BJ (cell line): ENCODE measurements around the gene CATSPER3. TPM values are rescaled to one million over a fixed set of nuclear protein-coding genes. Genes with fewer than 3 reads are reported as not detected.
"Not testable (repeated sequence)": the region's sequence is repeated elsewhere in the genome, so short reads cannot be mapped to it uniquely, and the experiment has no call there.

Source experiments
- CTCF ChIA-PET: fragments of 350-600 bp; formaldehyde crosslinking; extraction: SDS; loops from one replicate; lab custom pipeline; 2021; ENCODE audit warnings: antibody characterized with exemption, inconsistent platforms; lab: Yijun Ruan, JAX
- POLR2A ChIA-PET: fragments of 300-600 bp; sonication (Branson Sonifier 250); formaldehyde crosslinking; extraction: SDS; loops from one replicate; lab custom pipeline; 2021; ENCODE audit warnings: antibody characterized with exemption; lab: Charles Lee
- DNase-seq: peaks from one replicate; pipeline ENCODE4 v3.0.0-alpha.2; 2011; ENCODE audit warnings: low read depth
- H3K27me3 ChIP-seq: 2 replicates; pipeline ENCODE4 v1.6.0; 2011; ENCODE audit warnings: low read length; ENCODE audit not compliant: control insufficient read depth, insufficient read depth
- H3K36me3 ChIP-seq: 2 replicates; pipeline ENCODE4 v1.5.1; 2011; ENCODE audit warnings: low read length; ENCODE audit not compliant: control insufficient read depth, insufficient read depth
- H3K4me3 ChIP-seq: 2 replicates; pipeline ENCODE4 v1.5.1; 2011; ENCODE audit warnings: low read depth, mild to moderate bottlenecking, control low read depth, low read length
- polyA plus RNA-seq: library from polyadenylated mRNA; depleted of rRNA; stranded (reverse); fragments of >200 nt; gene quantifications from 2 replicates; pipeline ENCODE4 v1.2.3, GENCODE V29; 2011
- TF ChIP-seq, protein P1 (sequence below): IDR thresholded peaks from 2 replicates; pipeline ENCODE4 v1.5.1; 2011; ENCODE audit warnings: low read depth, mild to moderate bottlenecking, control low read depth, inconsistent platforms, low read length, moderate library complexity; ENCODE audit not compliant: insufficient read depth

The CATSPER3 gene
- polyA plus RNA-seq, 1 experiment, result 0.43 TPM

DNA sequence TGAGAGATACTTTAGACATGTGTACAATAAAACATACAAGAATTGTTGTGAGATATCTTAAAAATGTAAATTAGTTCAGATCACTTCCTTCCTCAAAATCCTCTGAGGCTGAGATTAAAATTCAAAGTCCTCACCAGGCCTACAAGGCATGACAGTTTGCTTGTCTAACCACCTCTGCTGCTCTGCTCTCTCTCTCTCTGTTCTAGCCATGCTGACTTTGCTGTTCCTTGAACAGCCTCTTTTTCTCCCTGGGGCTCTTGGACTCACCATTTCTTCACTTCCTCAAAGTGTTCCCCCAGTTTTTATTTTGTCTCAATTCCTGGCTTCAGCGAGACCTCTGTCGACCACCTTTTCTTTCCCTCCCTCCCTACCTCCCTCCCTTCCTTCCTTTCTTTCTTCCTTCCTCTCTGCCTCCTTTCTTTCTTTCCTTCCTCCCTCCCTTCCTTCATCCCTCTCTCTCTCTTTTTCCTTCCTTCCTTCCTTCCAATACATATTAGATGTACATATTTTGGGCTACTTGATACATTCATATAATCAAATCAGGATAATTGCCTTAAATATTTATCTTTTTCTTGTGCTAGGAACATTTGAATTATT, 27.0 kb downstream of the CATSPER3 start:
- H3K27me3 ChIP-seq, result no peaks in the 10 kb centered on the region
- no peaks in the 10 kb centered on the region for H3K36me3 ChIP-seq
- DNase-seq, result no peak
- CTCF ChIA-PET, result interaction anchor here (1.0 kb wide), 1 partner anchor 16 kb away, joined by 3 read pairs; no protein-coding TSS in a partner anchor
- TF ChIP-seq, protein P1, sequence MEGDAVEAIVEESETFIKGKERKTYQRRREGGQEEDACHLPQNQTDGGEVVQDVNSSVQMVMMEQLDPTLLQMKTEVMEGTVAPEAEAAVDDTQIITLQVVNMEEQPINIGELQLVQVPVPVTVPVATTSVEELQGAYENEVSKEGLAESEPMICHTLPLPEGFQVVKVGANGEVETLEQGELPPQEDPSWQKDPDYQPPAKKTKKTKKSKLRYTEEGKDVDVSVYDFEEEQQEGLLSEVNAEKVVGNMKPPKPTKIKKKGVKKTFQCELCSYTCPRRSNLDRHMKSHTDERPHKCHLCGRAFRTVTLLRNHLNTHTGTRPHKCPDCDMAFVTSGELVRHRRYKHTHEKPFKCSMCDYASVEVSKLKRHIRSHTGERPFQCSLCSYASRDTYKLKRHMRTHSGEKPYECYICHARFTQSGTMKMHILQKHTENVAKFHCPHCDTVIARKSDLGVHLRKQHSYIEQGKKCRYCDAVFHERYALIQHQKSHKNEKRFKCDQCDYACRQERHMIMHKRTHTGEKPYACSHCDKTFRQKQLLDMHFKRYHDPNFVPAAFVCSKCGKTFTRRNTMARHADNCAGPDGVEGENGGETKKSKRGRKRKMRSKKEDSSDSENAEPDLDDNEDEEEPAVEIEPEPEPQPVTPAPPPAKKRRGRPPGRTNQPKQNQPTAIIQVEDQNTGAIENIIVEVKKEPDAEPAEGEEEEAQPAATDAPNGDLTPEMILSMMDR, result no peak
- H3K4me3 ChIP-seq, result no peak overlapping the region
- POLR2A ChIA-PET, result no interaction called here

DNA sequence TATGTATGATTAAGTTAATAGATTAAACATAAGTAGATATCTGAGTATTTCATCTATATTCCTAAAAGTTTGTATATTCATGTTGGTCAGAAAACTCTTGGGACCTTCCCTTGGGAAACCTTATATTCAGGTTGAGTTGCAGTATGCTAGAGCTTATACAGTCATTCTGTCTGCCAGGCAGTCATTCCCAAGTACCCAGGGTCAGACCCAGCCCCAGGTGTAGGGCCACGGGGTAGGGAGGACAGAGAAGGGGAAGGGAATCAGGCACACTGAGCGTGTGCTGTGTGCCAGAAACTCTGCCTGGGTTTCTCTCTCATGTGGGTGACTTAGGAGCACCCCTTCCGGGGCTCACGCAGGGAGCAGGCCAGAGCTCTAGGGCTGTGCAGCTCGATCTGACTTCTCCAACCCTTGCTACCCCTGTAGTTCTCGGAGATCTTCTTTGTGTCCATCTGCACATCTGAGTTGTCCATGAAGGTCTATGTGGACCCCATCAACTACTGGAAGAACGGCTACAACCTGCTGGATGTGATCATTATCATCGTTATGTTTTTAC, 28.2 kb downstream of the CATSPER3 start:
- Histone ChIP-seq H3K4me3 (no peak overlapping the region), H3K27me3 (no peaks in the 10 kb centered on the region), H3K36me3 (no peaks in the 10 kb centered on the region)
- ChIA-PET POLR2A (no interaction called here), CTCF (interaction anchor here (0.8 to 1.0 kb wide), 2 partner anchors 12 to 15 kb away, joined by 3 read pairs; no protein-coding TSS in a partner anchor)
- TF ChIP-seq, protein P1, result no peak
- DNase-seq, result no peak

- Histone ChIP-seq H3K36me3 (no peaks in the 10 kb centered on the region), H3K27me3 (no peaks in the 10 kb centered on the region), H3K4me3 (no peak overlapping the region)
- CTCF ChIA-PET, result no interaction called here
- TF ChIP-seq, protein P1, result no peak
- no peak for DNase-seq
- POLR2A ChIA-PET, result no interaction called here
Measured at GRCh38 chr5:134997015-134997414, 29.3 kb downstream of the CATSPER3 start.

DNA sequence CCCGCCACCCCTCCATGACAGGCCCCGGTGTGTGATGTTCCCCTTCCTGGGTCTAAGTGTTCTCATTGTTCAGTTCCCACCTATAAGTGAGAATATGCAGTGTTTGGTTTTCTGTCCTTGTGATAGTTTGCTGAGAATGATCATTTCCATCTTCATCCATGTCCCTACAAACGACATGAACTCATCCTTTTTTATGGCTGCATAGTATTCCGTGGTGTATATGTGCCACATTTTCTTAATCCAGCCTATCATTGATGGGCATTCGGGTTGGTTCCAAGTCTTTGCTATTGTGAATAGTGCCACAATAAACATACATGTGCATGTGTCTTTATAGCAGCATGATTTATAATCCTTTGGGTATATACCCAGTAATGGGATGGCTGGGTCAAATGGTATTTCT, 30.4 kb downstream of the CATSPER3 start:
- POLR2A ChIA-PET, H3K27me3 ChIP-seq, H3K36me3 ChIP-seq, DNase-seq, H3K4me3 ChIP-seq, CTCF ChIA-PET: not testable (repeated sequence)

DNA sequence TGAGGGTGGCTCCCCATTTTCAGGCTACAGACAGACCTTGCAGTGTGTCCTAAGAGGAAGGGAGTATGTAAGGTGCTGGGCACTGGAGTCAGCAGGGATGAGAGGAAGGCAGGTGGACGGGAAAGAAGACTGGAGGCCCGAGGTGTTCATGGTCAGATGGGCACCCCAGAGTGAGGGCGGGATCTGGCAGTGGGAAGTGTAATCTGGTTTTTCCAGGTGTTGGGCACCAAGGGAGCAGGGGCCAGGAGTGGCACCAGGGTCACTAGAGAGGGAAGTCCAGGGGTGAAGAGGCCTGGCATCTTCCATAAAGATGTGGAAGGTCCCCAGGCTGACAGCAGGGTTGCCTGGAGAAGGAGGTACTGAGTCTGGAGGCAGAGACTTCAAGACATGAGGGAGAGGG, 36.7 kb downstream of the CATSPER3 start:
- Histone ChIP-seq H3K4me3 (no peak overlapping the region), H3K36me3 (no peaks in the 10 kb centered on the region), H3K27me3 (no peaks in the 10 kb centered on the region)
- ChIA-PET POLR2A (no interaction called here), CTCF (no interaction called here)
- DNase-seq, result no peak
- TF ChIP-seq, protein P1, result no peak
